ENCODE data around the gene CD59. TPM values are rescaled to one million over a fixed set of nuclear protein-coding genes. Genes with fewer than 3 reads are reported as not detected.
"Not testable (repeated sequence)": the region's sequence is repeated elsewhere in the genome, so short reads cannot be mapped to it uniquely, and the experiment has no call there.

Gene CD59
- polyA plus RNA-seq, 1 donor = 234 TPM

DNA sequence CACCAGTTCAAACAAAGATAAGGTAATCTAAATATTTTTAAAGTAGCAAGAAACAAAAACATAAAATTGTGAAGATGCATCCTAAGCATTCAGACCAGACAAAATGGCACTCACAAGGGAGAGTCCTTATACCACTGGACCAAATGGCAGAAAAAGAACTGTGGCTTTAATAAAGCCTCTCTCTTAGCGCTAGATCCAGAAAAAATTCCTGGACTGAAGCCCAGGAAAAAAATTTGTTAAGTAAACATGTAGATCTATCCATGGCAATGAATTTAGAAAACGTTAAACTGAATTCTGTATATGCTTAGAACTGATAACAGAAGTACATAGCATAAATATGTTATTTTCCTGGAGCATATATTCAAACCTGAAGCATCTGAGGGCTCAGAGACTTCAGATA, 11.8 kb upstream of the CD59 start:
- no peak for DNase-seq

GRCh38 chr11:33743291-33743690, 7.1 kb upstream of the CD59 start:
- no peak for DNase-seq

DNA sequence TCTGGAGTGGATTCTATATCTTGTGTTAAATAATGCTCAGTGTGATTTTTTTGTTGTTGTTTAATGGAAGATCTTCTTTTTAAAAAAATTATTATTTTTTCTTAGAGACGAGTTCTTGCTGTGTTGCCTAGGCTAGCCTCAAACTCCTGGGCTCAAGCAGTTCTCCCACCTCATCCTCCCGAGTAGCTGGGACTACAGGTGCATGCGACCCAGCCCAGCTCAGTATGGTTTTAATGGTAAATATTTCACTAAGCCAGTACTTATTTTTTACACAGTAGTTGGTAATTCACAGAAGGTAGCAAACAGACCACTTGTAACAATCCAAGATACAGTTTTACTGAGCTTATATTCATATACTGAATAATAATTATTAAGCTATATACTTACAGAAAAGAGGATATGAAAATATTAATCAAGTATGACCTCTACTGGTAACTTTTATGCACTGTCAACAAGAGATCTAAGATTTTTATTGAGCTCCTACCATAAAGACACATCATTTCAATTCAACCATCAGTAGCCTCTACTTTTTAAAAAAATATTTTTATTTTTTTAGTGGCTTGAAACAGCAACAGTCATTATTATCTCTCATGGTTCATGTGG, 6.1 kb upstream of the CD59 start:
- DNase-seq = no peak

- no peak for DNase-seq
Observed at GRCh38 chr11:33741806-33742205, 5.6 kb upstream of the CD59 start.

DNA sequence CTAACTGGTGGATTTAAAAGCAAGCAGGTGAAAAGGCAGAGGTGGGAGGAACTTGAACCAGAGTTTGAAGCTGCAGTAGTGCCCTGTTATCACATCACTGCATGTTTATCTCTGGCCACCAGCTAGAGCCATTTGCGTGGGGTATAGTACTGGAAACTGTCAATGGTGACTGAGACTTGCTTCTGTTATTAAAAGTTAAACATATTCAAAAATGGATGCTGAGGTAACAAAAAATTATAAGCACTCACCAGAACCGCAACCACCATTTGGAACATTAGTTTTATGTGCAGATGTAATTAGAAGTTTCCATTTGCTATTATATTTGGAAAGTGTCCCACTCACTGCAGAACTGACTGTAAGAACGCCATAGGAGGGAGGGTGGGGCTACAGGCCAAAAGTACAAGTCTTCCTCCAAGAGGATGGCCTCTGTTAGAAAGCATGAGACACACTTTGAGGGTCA, 1.2 kb upstream of the CD59 start:
- no peak for DNase-seq

DNA sequence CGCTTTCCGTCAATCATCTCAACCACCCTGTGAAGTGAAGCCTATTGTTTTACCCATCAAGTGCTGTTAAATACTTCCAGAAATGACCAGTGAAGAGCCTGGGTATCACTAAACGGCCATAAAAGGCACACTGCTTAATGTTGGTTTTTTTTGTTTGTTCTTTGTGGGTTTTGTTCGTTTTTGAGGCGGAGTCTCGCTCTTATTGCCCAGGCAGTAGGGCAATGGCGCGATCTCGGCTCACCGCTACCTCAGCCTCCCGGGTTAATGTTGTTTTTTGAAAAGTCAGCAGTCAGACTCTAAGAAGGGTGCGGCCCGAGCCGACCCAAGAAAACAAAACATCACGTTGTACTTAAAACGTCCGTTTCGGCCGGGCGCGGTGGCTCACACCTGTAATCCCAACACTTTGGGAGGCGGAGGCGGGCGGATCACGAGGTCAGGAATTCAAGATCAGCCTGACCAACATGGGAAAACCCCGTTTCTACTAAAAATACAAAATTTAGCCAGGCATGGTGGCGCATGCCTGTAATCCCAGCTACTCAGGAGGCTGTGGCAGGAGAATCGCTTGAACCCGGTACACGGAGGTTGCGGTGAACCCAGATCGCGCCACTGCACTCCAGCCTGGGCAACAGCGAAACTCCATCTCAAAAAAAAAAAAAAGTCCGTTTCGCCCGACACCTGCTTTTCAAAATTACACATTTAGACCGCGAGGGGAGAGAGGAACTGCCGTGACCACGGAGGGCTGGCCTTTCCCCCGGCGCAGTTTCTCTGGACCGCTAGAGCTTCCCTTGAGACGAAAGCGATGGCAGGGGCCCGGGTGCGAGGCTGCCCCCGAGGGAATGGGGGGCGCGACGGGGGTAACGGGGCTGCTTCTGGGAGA, 714 bp downstream of the CD59 start:
- DNase-seq = no peak

GRCh38 chr11:33734441-33735270, 1.6 kb downstream of the CD59 start:
- no peak for DNase-seq

GRCh38 chr11:33733980-33734379, 2.2 kb downstream of the CD59 start:
- DNase-seq = no peak

GRCh38 chr11:33731723-33732531, 4.3 kb downstream of the CD59 start:
- no peak for DNase-seq

DNA sequence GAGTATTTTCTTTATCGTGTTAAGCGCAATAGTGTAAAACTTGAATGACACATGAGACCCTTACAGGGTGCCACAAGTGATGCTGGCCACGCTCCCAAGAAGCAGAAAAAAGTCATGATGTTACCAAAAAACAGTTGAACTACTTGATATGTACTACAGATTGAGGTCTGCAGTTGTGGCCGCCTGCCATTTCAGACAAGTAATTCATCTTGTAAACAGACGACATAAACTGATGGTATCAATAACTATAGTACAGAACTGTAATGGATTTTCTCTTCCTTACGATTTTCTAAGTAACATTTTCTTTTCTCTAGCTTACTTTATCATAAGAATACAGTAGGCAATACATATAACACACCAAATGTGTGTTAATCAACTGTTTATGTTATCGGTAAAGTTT, 5.5 kb downstream of the CD59 start:
- DNase-seq = no peak

DNA sequence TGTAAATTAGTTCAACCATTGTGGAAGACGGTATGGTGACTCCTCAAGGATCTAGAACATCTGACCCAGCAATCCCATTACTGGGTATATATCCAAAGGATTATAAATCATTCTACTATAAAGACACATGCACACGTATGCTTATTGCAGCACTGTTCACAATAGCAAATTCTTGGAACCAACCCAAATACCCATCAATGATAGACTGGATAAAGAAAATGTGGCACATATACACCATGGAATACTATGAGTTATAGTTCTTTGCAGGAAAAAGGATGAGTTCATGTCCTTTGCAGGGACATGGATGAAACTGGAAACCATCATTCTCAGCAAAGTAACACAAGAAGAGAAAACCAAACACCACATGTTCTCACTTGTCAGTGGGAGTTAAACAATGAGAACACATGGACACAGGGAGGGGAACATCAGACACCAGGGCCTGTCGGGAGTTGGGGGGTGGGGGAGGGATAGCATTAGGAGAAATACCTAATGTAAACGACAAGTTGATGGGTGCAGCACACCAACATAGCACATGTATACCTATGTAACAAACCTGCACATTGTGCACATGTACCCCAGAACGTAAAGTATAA, 7.1 kb downstream of the CD59 start:
- not testable (repeated sequence) for DNase-seq

DNA sequence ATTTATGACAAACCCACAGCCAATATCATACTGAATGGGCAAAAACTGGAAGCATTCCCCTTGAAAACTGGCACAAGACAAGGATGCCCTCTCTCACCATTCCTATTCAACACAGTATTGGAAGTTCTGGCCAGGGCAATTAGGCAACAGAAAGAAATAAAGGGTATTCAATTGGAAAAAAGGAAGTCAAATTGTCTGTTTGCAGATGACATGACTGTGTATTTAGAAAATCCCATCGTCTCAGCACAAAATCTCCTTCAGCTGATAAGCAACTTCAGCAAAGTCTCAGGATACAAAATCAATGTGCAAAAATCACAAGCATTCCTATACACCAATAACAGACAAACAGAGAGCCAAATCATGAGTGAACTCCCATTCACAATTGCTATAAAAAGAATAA, 8.7 kb downstream of the CD59 start:
- not testable (repeated sequence) for DNase-seq

GRCh38 chr11:33725496-33725895, 10.7 kb downstream of the CD59 start:
- no peak for DNase-seq

GRCh38 chr11:33724644-33725035, 11.6 kb downstream of the CD59 start:
- DNase-seq = no peak

- no peak for DNase-seq
Observed at GRCh38 chr11:33723238-33723881, 12.9 kb downstream of the CD59 start.

DNA sequence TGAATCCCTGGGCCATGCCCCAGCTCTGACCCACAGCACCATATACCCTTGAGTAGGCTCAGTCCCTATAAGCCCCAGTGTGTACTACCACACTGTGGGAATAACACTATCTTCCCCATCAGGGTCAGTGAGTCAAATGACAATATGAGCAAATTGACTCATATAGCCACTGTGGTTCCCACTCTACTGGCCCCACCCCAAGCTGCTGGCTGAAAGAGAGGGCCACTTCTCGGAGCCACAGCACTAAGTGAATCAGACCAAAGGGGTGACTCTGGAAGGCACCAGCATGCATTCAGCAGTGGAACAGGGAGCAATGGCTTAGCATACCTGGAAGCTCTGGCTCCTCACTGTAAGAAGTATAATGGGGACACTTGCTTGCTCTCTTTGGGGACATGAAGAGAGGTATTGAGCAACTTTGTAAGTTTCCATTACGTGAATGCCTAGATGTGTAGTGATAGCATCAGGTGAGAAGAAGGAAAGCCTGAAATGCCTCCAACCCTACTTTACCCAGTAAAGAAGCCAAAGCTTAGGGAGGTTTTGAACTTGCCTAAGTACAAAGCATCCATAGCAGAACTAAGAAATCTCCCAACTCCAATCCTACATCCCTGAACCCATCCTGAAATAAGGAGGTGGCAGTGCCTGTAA, 13.5 kb downstream of the CD59 start:
- DNase-seq = no peak

DNA sequence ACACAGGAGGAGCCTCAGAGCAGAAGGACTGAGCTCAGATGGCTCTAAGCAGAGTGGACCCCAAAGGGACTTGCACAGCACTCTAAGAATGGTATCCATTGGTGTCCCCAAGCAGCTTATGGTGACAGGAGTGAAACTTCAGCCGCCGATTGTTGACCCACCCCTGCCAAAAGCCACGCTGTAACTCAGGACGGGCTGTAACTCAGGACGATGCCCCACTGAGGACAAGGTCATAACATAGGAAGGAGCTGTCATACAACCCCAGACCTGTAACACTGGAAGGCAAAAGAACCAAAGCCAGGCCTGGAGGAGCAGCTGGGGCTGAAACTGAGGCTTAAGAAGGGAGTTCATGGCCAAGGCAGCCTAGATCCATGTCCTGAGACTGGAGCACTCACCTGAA, 14.2 kb downstream of the CD59 start:
- DNase-seq = no peak

DNA sequence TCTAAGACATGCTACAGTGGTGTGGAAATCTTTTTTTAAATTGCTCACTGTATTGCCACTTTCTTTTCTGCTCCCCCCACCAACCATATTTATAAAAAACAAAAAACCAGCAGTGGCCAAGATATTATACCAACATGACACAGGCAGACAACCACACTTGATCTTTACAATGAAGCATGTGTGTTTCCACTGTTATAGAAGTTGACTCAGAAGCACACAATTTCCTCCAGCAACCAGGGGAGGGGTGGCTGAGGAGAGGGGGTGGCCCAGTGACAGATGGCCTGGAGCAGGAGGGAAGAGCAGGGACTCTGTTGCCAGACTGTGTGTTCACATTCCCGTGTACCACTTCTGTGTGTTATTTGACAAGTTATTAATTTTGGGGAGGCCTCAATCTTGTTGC, 14.8 kb downstream of the CD59 start:
- DNase-seq = no peak

GRCh38 chr11:33719587-33719986, 16.6 kb downstream of the CD59 start:
- DNase-seq = no peak

DNA sequence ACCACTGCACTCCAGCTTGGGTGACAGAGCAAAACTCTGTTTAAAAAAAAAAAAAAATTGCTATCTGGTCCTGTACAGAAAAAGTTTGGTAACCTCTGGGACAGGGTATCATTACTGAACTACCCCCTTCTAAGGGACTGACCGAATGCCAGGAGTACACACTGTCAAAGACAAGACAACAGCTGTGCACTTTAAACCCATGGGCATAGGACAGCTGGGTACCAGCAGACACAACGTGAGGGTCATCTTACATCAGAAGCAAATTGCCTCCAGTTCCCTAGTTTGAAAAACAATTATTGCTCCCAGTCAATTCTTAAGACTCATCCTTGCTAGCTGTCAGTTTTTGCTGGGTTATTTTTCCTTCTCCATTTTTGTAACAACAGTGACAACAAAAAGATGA, 17.8 kb downstream of the CD59 start:
- DNase-seq = no peak

DNA sequence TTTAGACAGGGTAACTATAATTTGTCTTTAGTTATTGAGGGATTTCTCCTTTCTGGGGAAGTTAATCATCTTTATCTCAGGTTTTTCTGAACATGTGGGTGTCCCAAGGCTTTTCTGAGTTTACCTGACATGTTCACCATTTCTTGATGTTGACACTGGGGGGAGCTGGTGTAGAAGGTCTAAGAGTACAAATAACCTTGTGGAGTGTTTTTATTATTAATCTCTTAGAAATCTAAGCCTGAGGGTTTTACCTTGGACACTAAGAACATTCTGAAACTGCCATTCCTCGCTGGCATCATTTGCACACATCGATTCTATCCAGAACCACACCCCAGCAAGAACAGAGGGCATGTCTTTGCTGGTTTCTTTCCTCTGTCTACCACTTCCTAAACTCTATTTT, 20.0 kb downstream of the CD59 start:
- DNase-seq = no peak
